ENCODE measurements around the gene TOPBP1.

The TOPBP1 gene

DNA sequence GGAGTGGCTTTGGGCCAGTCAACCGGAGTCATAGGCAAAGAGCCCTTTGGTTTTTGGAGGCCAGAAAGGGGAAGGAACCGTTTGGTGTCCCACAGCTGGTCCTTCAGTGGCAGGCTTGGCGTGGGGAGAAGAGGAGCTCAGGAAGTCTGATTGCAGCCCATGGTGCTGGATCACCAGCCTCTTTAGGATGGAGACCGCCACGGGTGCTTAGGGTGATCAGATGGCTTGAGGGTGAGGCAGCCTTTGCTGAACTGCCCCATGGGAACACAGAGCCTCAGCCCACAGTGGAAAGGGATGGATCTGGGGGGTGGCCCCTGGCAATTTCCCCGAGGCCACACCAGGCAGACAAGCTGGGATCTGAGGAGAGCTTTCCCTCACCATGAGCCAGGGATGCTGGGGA, 38.6 kb upstream of the TOPBP1 start:
- no peak overlapping the region for H3K4me3 ChIP-seq
- DNase-seq (ENCODE audit: low spot score) = no peak
- TF ChIP-seq, protein P1, sequence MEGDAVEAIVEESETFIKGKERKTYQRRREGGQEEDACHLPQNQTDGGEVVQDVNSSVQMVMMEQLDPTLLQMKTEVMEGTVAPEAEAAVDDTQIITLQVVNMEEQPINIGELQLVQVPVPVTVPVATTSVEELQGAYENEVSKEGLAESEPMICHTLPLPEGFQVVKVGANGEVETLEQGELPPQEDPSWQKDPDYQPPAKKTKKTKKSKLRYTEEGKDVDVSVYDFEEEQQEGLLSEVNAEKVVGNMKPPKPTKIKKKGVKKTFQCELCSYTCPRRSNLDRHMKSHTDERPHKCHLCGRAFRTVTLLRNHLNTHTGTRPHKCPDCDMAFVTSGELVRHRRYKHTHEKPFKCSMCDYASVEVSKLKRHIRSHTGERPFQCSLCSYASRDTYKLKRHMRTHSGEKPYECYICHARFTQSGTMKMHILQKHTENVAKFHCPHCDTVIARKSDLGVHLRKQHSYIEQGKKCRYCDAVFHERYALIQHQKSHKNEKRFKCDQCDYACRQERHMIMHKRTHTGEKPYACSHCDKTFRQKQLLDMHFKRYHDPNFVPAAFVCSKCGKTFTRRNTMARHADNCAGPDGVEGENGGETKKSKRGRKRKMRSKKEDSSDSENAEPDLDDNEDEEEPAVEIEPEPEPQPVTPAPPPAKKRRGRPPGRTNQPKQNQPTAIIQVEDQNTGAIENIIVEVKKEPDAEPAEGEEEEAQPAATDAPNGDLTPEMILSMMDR (IDR thresholded peaks at IDR 0.05) = no peak
- H3K27ac ChIP-seq = no peak overlapping the region

DNA sequence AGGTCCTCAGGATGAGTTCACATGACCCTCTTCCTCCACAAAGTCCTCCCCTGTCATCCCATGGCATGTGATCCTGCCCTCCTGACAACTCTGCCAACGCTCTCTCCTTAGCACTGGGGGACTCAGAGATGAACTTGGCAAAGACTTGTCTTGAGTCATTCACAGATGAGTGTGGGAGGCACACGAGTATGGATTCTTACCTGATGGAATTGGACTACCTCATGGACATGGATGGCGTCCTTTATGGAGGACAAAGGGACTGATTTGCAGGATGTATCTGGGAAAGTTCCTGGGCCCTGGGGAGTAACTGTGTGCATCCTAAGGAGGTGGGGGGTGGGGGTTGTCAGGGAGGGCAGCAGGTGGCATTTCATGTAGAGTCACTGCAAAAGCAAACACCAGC, 38.2 kb upstream of the TOPBP1 start:
- Histone ChIP-seq H3K4me3 (no peak overlapping the region), H3K27ac (no peak overlapping the region)
- TF ChIP-seq, protein P1 (IDR thresholded peaks at IDR 0.05) = no peak
- no peak for DNase-seq (ENCODE audit: low spot score)

DNA sequence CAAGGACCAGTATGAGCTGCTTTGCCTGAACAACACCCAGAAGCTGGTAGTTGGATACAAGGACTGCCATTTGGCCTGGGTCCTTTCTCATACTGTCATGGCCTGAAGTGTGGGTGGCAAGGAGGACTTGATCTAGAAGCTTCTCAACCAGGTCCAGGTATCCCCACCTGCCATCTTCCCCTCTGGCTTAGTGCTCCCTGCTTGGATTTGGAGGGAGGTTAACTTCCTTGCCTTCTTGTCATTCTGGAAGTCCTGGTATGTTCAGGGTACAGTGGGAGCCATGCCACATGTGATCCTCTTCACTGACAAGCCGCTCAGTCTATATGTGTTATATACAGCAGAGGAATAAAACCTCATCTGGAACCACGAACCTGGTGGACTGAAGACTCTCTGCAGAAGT, 37.7 kb upstream of the TOPBP1 start:
- TF ChIP-seq, protein P1 (IDR thresholded peaks at IDR 0.05) = no peak
- H3K4me3 ChIP-seq = no peak overlapping the region
- no peak overlapping the region for H3K27ac ChIP-seq
- DNase-seq (ENCODE audit: low spot score) = no peak

DNA sequence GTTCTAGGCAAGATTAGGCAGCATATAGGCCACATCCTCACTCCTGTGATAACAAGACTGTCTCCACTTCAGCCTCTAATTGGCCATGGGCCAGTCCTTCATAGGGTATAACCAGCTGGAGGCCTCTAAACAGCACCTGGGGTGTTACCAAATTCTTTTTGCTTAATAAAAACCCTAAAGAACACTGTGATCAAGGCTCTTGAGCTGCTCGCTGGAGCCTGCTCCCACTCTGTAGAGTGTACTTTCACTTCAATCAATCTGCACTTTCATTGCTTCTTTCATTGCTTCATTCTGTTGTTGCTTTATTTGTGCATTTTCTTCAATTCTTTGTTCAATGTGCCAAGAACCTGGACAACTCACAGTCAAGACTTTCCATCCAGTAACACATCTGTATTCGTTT, 36.2 kb upstream of the TOPBP1 start:
- H3K4me3 ChIP-seq = no peak overlapping the region
- TF ChIP-seq, protein P1 (IDR thresholded peaks at IDR 0.05) = no peak
- no peak for DNase-seq (ENCODE audit: low spot score)
- no peak overlapping the region for H3K27ac ChIP-seq

DNA sequence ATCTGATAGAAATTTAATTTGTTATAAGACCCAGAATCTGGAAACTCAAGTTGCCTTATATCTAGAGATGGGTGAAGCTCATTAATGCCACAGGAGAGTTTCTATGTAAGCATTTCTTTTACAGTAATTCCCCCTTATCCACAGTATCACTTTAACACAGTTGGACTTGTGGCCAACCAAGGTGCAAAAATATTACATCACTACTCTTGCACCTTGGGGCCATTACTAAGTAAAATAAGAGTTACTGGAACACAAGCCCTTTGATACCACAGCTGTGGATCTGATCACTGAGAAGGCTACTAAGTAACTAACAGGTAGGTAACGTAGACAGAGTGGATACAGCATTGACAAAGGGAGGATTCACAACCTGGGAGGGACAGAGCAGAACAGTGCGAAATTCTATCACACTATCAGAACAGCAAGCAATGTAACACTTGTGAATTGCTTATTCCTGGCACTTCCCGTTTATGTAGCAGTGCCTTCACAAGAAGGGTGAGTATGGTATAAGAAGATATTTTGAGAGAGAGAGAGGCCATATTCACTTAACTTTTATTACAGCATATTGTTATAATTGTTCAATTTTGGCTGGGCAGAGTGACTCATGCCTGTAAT, 33.9 kb upstream of the TOPBP1 start:
- Histone ChIP-seq H3K4me3 (no peak overlapping the region), H3K27ac (no peak overlapping the region)
- DNase-seq (ENCODE audit: low spot score) = no peak
- TF ChIP-seq, protein P1 (IDR thresholded peaks at IDR 0.05) = no peak

DNA sequence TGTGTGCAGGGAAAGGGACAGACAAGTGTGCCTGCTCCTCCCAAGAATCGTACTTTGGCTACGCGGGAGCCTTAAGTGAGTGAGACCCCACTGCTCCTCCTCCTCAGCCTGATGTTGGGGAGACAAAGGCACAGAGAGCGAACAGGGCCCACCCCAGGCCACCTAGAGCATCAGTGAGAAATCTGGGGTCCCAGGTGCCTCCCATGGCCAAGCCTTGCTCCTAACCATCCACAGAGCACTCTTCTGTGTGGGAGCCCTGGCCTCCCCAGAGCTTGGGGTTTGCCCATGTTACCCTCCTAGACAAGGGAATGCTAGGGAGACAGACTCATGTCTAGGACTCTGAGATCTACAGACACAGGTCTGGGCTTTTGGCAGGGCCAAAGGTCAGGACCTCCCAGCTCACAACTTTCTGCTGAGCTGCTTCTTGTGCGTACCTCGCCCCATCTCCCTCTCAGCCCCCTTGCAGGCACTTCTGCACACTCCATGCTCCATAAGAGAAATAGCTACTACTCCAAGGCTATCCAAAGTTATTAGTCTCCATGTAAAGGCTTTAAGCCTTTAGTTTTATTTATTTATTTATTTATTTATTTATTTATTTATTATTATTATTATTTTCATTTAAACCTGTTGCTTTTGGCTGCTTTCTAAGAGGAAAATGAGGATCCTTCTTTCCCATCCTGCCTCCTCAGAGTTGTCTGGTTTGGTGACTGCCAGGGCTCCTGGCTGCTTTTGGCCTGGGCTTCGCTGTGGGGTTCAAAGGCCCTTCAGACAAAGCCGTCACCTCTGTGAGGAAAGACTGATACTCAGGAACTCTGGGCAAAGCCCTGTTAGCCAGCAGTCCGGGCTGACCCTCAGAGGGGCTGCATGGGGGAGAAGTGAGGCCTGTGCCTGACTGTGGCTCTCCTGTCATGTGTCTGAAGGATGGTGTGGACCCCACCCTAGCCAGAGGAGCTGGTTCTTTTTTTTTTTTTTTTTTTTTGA, 32.8 kb upstream of the TOPBP1 start:
- H3K27ac ChIP-seq = no peak overlapping the region

More for the DNA sequence above, 32.8 kb upstream of the TOPBP1 start:
- no peak overlapping the region for H3K4me3 ChIP-seq
- DNase-seq (ENCODE audit: low spot score) = no peak
- TF ChIP-seq, protein P1 (IDR thresholded peaks at IDR 0.05) = no peak

Data from coronary artery (tissue), 2 donors.